ENCODE data around the gene GRIA4. TPM values are rescaled to one million over a fixed set of nuclear protein-coding genes. Genes with fewer than 3 reads are reported as not detected.
A peak's percentile ranks its signal among the peaks of the same experiment; 100 is the strongest.

GRIA4 gene
- total RNA-seq, 1 experiment from 2014 or later: not detected

DNA sequence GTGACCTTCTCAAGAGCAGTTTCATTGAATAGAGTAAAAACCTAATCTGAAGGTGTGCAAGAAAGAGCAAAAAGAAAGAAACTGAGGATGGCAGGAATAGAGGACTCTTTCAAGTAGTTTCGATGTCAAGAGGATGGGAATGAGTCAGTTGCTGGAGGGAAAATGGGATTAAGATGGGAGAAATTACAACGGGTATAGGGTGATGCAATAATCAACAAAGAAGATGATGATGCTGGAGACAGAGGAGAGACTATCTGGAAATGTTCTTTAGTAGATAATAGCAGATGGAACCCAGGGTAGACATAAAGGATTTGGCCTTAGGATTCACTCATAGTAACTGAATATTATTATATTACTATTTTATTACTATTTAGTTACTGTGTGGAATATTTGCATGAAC is 189.4 kb downstream of the GRIA4 start:
- H3K4me1 Mint-ChIP-seq (ENCODE audit: insufficient read depth, unreplicated experiment): no peaks in the 10 kb centered on the region
- BruUV-seq (replicated peaks): no TSS peak
- peak; percentile 8 for DNase-seq (ENCODE audit: unreplicated experiment)
- no peaks in the 10 kb centered on the region for H3K9me3 Mint-ChIP-seq (ENCODE audit: unreplicated experiment)
- H3K36me3 Mint-ChIP-seq (ENCODE audit: insufficient read depth, unreplicated experiment): no peaks in the 10 kb centered on the region
- no peaks in the 10 kb centered on the region for H3K27me3 Mint-ChIP-seq (ENCODE audit: insufficient read depth, unreplicated experiment)
- H3K27ac Mint-ChIP-seq (ENCODE audit: low read depth, unreplicated experiment): no peak overlapping the region
- ChIA-PET POLR2A (no interaction called here), CTCF (no interaction called here)
- intact Hi-C loops (cut with micrococcal nuclease): no loop called here
- no peak overlapping the region for H3K4me3 Mint-ChIP-seq (ENCODE audit: unreplicated experiment)
- TF ChIP-seq, protein P1, sequence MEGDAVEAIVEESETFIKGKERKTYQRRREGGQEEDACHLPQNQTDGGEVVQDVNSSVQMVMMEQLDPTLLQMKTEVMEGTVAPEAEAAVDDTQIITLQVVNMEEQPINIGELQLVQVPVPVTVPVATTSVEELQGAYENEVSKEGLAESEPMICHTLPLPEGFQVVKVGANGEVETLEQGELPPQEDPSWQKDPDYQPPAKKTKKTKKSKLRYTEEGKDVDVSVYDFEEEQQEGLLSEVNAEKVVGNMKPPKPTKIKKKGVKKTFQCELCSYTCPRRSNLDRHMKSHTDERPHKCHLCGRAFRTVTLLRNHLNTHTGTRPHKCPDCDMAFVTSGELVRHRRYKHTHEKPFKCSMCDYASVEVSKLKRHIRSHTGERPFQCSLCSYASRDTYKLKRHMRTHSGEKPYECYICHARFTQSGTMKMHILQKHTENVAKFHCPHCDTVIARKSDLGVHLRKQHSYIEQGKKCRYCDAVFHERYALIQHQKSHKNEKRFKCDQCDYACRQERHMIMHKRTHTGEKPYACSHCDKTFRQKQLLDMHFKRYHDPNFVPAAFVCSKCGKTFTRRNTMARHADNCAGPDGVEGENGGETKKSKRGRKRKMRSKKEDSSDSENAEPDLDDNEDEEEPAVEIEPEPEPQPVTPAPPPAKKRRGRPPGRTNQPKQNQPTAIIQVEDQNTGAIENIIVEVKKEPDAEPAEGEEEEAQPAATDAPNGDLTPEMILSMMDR (IDR thresholded peaks at IDR 0.05; ENCODE audit: unreplicated experiment): no peak

DNA sequence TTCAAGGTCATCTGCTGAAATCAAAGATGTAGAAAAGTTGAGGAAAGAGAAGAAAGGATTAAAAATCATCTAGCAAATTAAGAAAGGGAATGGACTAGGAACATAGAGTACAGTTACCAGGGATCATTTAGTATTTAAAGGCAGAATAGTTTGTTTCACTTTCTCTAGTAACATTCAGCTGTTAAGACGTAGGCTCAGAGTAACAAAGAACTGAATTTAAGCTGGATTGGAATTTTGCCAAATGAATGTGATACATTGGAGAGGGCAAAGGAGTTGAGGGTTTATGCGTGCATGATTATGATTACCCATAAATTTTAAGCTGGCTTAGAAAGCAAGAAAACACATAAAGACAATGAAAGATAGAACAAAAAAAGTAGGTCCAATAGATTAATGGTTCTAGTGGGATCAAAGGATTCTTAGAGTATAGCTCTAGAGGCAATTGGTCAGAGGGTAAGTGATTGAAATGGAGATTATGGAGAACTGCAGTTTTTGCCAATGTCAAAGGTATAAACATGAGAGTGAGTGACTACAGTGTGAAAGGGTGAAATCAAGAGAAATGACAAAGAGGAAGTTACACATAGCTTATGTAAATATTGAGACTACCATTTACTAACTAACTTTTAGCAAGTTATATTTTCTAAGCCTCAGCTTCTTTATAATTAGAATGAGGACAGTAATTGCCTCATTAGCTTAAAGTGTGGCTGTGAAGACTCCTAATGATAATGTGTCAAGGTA is 190.0 kb downstream of the GRIA4 start:
- CTCF ChIA-PET: interaction anchor here (0.6 to 1.3 kb wide), 2 partner anchors 11 to 24 kb away, joined by 3 read pairs; no protein-coding TSS in a partner anchor
- no peaks in the 10 kb centered on the region for H3K36me3 Mint-ChIP-seq (ENCODE audit: insufficient read depth, unreplicated experiment)
- no peaks in the 10 kb centered on the region for H3K4me1 Mint-ChIP-seq (ENCODE audit: insufficient read depth, unreplicated experiment)
- no TSS peak for BruUV-seq (replicated peaks)
- intact Hi-C loops (cut with micrococcal nuclease): no loop called here
- no peak for DNase-seq (ENCODE audit: unreplicated experiment)
- H3K4me3 Mint-ChIP-seq (ENCODE audit: unreplicated experiment): no peak overlapping the region
- H3K27ac Mint-ChIP-seq (ENCODE audit: low read depth, unreplicated experiment): no peak overlapping the region
- no peaks in the 10 kb centered on the region for H3K27me3 Mint-ChIP-seq (ENCODE audit: insufficient read depth, unreplicated experiment)
- H3K9me3 Mint-ChIP-seq (ENCODE audit: unreplicated experiment): no peaks in the 10 kb centered on the region
- POLR2A ChIA-PET: interaction anchor here (0.6 kb wide), 1 partner anchor 829 kb away, joined by 3 read pairs; no protein-coding TSS in a partner anchor
- TF ChIP-seq, protein P1 (IDR thresholded peaks at IDR 0.05; ENCODE audit: unreplicated experiment): no peak

GRCh38 chr11:105802390-105802789 is 192.5 kb downstream of the GRIA4 start:
- no peaks in the 10 kb centered on the region for H3K4me1 Mint-ChIP-seq (ENCODE audit: insufficient read depth, unreplicated experiment)
- no peaks in the 10 kb centered on the region for H3K36me3 Mint-ChIP-seq (ENCODE audit: insufficient read depth, unreplicated experiment)
- DNase-seq (ENCODE audit: unreplicated experiment): no peak
- H3K27ac Mint-ChIP-seq (ENCODE audit: low read depth, unreplicated experiment): no peak overlapping the region
- POLR2A ChIA-PET: no interaction called here
- H3K4me3 Mint-ChIP-seq (ENCODE audit: unreplicated experiment): no peak overlapping the region
- BruUV-seq (replicated peaks): no TSS peak
- H3K27me3 Mint-ChIP-seq (ENCODE audit: insufficient read depth, unreplicated experiment): no peaks in the 10 kb centered on the region
- TF ChIP-seq, protein P1 (IDR thresholded peaks at IDR 0.05; ENCODE audit: unreplicated experiment): no peak
- CTCF ChIA-PET: no interaction called here
- no peaks in the 10 kb centered on the region for H3K9me3 Mint-ChIP-seq (ENCODE audit: unreplicated experiment)
- intact Hi-C loops (cut with micrococcal nuclease): no loop called here

GRCh38 chr11:105811242-105811641 is 201.4 kb downstream of the GRIA4 start:
- no peak overlapping the region for H3K4me3 Mint-ChIP-seq (ENCODE audit: unreplicated experiment)
- ChIA-PET CTCF (interaction anchor here (1.5 kb wide), 1 partner anchor 11 kb away, joined by 3 read pairs; no protein-coding TSS in a partner anchor), POLR2A (no interaction called here)
- TF ChIP-seq, protein P1 (IDR thresholded peaks at IDR 0.05; ENCODE audit: unreplicated experiment): no peak
- intact Hi-C loops (cut with micrococcal nuclease): no loop called here
- no peaks in the 10 kb centered on the region for H3K9me3 Mint-ChIP-seq (ENCODE audit: unreplicated experiment)
- H3K36me3 Mint-ChIP-seq (ENCODE audit: insufficient read depth, unreplicated experiment): no peaks in the 10 kb centered on the region
- H3K27me3 Mint-ChIP-seq (ENCODE audit: insufficient read depth, unreplicated experiment): no peaks in the 10 kb centered on the region
- no peak overlapping the region for H3K27ac Mint-ChIP-seq (ENCODE audit: low read depth, unreplicated experiment)
- no TSS peak for BruUV-seq (replicated peaks)
- DNase-seq (ENCODE audit: unreplicated experiment): no peak
- no peaks in the 10 kb centered on the region for H3K4me1 Mint-ChIP-seq (ENCODE audit: insufficient read depth, unreplicated experiment)
